ENCODE measurements around the gene COMMD1. TPM values are rescaled to one million over a fixed set of nuclear protein-coding genes. Genes with fewer than 3 reads are reported as not detected.
A peak's percentile ranks its signal among the peaks of the same experiment; 100 is the strongest.
"Not testable (repeated sequence)": the region's sequence is repeated elsewhere in the genome, so short reads cannot be mapped to it uniquely, and the experiment has no call there.

Gene COMMD1
- total RNA-seq, 1 experiment from 2014 or later = 24.7 TPM

- TF ChIP-seq CTCF (IDR thresholded peaks at IDR 0.05) (no peak), E2F5 (CRISPR knock-in tag; IDR thresholded peaks at IDR 0.05) (no peak), ZNF232 (CRISPR knock-in tag; IDR thresholded peaks at IDR 0.05) (no peak), ZNF423 (CRISPR knock-in tag; IDR thresholded peaks at IDR 0.05) (no peak), ELF4 (CRISPR knock-in tag; IDR thresholded peaks at IDR 0.05; ENCODE audit: low read depth) (no peak), ZNF219 (CRISPR knock-in tag; IDR thresholded peaks at IDR 0.05; ENCODE audit: borderline replicate concordance) (no peak), OVOL2 (CRISPR knock-in tag; IDR thresholded peaks at IDR 0.05; ENCODE audit: borderline replicate concordance) (no peak), NR1H2 (CRISPR knock-in tag; IDR thresholded peaks at IDR 0.05) (no peak)
These were observed 135.5 kb downstream of the COMMD1 start (continued) for GRCh38 chr2:62040926-62041325.

- Mint-ChIP-seq H3K36me3 (peaks cover 40% of the 10 kb centered on the region), H3K9me3 (peaks cover 43% of the 10 kb centered on the region)
- H3K27ac Mint-ChIP-seq; H3K4me1 Mint-ChIP-seq; H3K4me3 Mint-ChIP-seq; H3K27me3 Mint-ChIP-seq (ENCODE audit: low read depth); DNase-seq (ENCODE audit: low spot score); ATAC-seq; POLR2A ChIA-PET; CTCF ChIA-PET: not testable (repeated sequence)
- peak; percentile 43; the same call in 1 of the 2 replicates for TF ChIP-seq NFYB (CRISPR knock-in tag; conservative IDR thresholded peaks at IDR 0.05; ENCODE audit: low read depth)
These were observed 136.4 kb downstream of the COMMD1 start for GRCh38 chr2:62041701-62042385.

- ChIA-PET POLR2A (no interaction called here), CTCF (no interaction called here)
- TF ChIP-seq ZBTB21 (CRISPR knock-in tag; IDR thresholded peaks at IDR 0.05; ENCODE audit: borderline replicate concordance) (no peak), NR3C1 (CRISPR knock-in tag; conservative IDR thresholded peaks at IDR 0.05; ENCODE audit: low read depth) (no peak), ZNF532 (CRISPR knock-in tag; IDR thresholded peaks at IDR 0.05; ENCODE audit: borderline replicate concordance) (no peak), NR1H2 (CRISPR knock-in tag; IDR thresholded peaks at IDR 0.05) (no peak), CREB1 (CRISPR knock-in tag; IDR thresholded peaks at IDR 0.05) (no peak), RORB (CRISPR knock-in tag; IDR thresholded peaks at IDR 0.05) (no peak), GTF2I (CRISPR knock-in tag; conservative IDR thresholded peaks at IDR 0.05) (no peak), E2F5 (CRISPR knock-in tag; IDR thresholded peaks at IDR 0.05) (no peak), ZNF121 (CRISPR knock-in tag; IDR thresholded peaks at IDR 0.05) (no peak), TEAD1 (CRISPR knock-in tag; IDR thresholded peaks at IDR 0.05) (no peak)
- Mint-ChIP-seq H3K4me3 (no peak overlapping the region), H3K9me3 (peaks cover 43% of the 10 kb centered on the region), H3K27me3 (ENCODE audit: low read depth) (peaks cover 6% of the 10 kb centered on the region; the same call in 1 of the 2 replicates), H3K36me3 (peaks cover 40% of the 10 kb centered on the region), H3K4me1 (peaks cover 5% of the 10 kb centered on the region), H3K27ac (no peak overlapping the region)
- no peak for DNase-seq (ENCODE audit: low spot score)
- ATAC-seq = no peak
These were observed 136.9 kb downstream of the COMMD1 start for GRCh38 chr2:62042400-62042799.

Data from WTC11 (cell line).